ENCODE results near the gene RAB40C. TPM values are rescaled to one million over a fixed set of nuclear protein-coding genes. Genes with fewer than 3 reads are reported as not detected.

RAB40C gene
- total and polyA plus RNA-seq, 9 of the 15 experiments (the other 6 are each of a cell fraction or from before 2014, with no cell fraction given), result 0.17 to 23.4 (median 8.7) TPM

DNA sequence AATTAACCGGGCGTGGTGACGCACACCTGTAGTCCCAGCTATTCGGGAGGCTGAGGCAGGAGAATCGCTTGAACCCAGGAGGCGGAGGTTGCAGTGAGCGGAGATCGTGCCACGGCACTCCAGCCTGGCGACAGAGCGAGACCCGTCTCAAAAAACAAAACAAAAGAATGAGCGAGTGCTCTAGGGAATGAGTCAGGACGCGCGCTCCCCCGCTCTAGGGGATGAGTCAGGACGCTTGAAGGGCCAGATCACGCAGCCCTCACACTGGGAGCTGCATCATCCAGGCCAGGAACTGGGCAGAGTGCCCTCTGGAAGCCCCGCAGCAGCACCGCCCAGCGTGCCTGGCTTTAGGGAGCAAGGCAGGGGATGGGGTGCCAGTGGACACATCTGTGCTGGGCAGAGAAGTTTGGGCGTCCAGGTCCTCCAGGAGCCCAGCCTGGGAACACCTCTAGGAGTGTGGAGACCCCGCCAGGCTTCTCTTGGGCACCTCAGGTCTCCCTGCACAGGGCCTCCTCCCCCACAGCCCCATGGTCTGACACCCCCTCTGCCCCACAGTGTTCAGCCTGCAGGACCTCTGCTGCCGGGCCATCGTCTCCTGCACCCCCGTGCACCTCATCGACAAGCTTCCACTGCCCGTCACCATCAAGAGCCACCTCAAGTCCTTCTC, 37.1 kb downstream of the RAB40C start (continued):
- no peak for TF ChIP-seq HDAC3 (IDR thresholded peaks at IDR 0.05; ENCODE audit: borderline replicate concordance, partially characterized antibody)
- no peak for TF ChIP-seq TBL1XR1 (IDR thresholded peaks at IDR 0.05; ENCODE audit: low read length in 2 of 2)
- TF ChIP-seq SFPQ (IDR thresholded peaks at IDR 0.05; ENCODE audit: low read depth, low read length), result no peak
- TF ChIP-seq HDAC1 (IDR thresholded peaks at IDR 0.05), result peak in 1 of 2 experiments; percentile 24; a peak in 1 of 4 replicates
- no peak for TF ChIP-seq BCL6 (CRISPR knock-in tag; IDR thresholded peaks at IDR 0.05)
- no peak for TF ChIP-seq ATF7 (IDR thresholded peaks at IDR 0.05)
- TF ChIP-seq ZNF12 (CRISPR knock-in tag; IDR thresholded peaks at IDR 0.05), result no peak
- TF ChIP-seq ZNF277 (CRISPR knock-in tag; IDR thresholded peaks at IDR 0.05; ENCODE audit: borderline replicate concordance), result no peak
- TF ChIP-seq CBX8 (IDR thresholded peaks at IDR 0.05; ENCODE audit: borderline replicate concordance, extremely low read depth, low read depth, low read length, poor library complexity, severe bottlenecking), result no peak
- no peak for TF ChIP-seq NCOA2 (IDR thresholded peaks at IDR 0.05; ENCODE audit: partially characterized antibody in 2 of 2)
- TF ChIP-seq ZNF121 (CRISPR knock-in tag; conservative IDR thresholded peaks at IDR 0.05), result no peak
- no peak for TF ChIP-seq EZH2 (IDR thresholded peaks at IDR 0.05; ENCODE audit: borderline replicate concordance, low read depth, low read length)
- TF ChIP-seq DPF2 (IDR thresholded peaks at IDR 0.05), result peak; percentile 86
- TF ChIP-seq ZFP30 (CRISPR knock-in tag; IDR thresholded peaks at IDR 0.05; ENCODE audit: borderline replicate concordance), result no peak
- no peak for TF ChIP-seq RCOR1 (IDR thresholded peaks at IDR 0.05; ENCODE audit: borderline replicate concordance in 1 of 2, low read depth in 2 of 2, low read length in 2 of 2)
- TF ChIP-seq POU5F1 (IDR thresholded peaks at IDR 0.05; ENCODE audit: borderline replicate concordance, low read depth, low read length, partially characterized antibody), result no peak
- no peak for TF ChIP-seq TAF1 (IDR thresholded peaks at IDR 0.05; ENCODE audit: control insufficient read depth, extremely low read depth, insufficient read depth, low read length, severe bottlenecking)
- TF ChIP-seq RBM22 (IDR thresholded peaks at IDR 0.05; ENCODE audit: low read depth, low read length, poor library complexity, severe bottlenecking), result no peak
- no peak for TF ChIP-seq CBX2 (IDR thresholded peaks at IDR 0.05; ENCODE audit: insufficient read depth, low read length, poor library complexity, severe bottlenecking)
- TF ChIP-seq SREBF1 (IDR thresholded peaks at IDR 0.05; ENCODE audit: borderline replicate concordance, low read depth, low read length), result no peak
- TF ChIP-seq DACH1 (IDR thresholded peaks at IDR 0.05; ENCODE audit: partially characterized antibody), result no peak
- TF ChIP-seq E4F1 (CRISPR knock-in tag; IDR thresholded peaks at IDR 0.05; ENCODE audit: borderline replicate concordance), result no peak
